Stomach smooth muscle (tissue), 2 donors: ENCODE measurements around the gene SRM.
"Not testable (repeated sequence)": the region's sequence is repeated elsewhere in the genome, so short reads cannot be mapped to it uniquely, and the experiment has no call there.

Experiments
- H3K27ac ChIP-seq: one replicate; pipeline ENCODE4 v1.7.0; 2013; ENCODE audit warnings: mild to moderate bottlenecking, low read length, inconsistent platforms
- H3K27me3 ChIP-seq, 2 donors: one replicate each; pipeline ENCODE4 v1.7.0; 2013; ENCODE audit warnings: low read length in 2 of 2; ENCODE audit not compliant: insufficient read depth in 2 of 2, control insufficient read depth in 1 of 2
- H3K36me3 ChIP-seq, 2 donors: one replicate each; pipeline ENCODE4 v1.7.0; 2013; ENCODE audit warnings: low read length in 2 of 2; ENCODE audit not compliant: control insufficient read depth in 2 of 2, insufficient read depth in 2 of 2
- H3K4me1 ChIP-seq: one replicate; pipeline ENCODE4 v1.7.0; 2013; ENCODE audit warnings: low read length; ENCODE audit not compliant: control insufficient read depth, insufficient read depth
- H3K4me3 ChIP-seq, 2 donors: one replicate each; pipeline ENCODE4 v1.7.0; 2013; ENCODE audit warnings: low read length in 2 of 2
- H3K9ac ChIP-seq, 2 donors: one replicate each; pipeline ENCODE4 v1.7.0; 2013; ENCODE audit warnings: low read length in 2 of 2, mild to moderate bottlenecking in 1 of 2
- H3K9me3 ChIP-seq, 2 donors: one replicate each; pipeline ENCODE4 v1.7.0; 2013; ENCODE audit warnings: low read length in 2 of 2; ENCODE audit not compliant: control insufficient read depth in 2 of 2
- donor health status: healthy.
- donor health status: Pancreatic carcinoma.

SRM gene

DNA sequence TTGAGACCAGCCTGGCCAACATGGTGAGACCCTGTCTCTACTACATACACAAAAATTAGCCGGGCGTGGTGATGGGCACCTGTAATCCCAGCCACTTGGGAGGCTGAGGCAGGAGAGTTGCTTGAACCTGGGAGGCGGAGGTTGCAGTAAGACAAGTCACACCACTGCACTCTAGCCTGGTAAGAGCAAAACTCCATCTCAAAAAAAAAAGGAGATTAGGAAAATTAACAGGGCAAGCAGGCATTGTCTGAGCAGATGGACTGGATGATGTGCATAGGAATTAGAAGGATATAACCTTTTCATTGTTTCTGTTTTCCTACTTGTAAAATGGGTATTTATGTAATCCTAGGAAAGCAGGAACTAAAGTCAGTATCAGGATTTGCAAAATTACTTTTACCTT, 31.8 kb downstream of the SRM start:
- Histone ChIP-seq H3K9ac (no peak overlapping the region), H3K4me3 (no peak overlapping the region), H3K27me3 (no peaks in the 10 kb centered on the region), H3K9me3 (no peaks in the 10 kb centered on the region), H3K4me1 (no peaks in the 10 kb centered on the region), H3K27ac (no peak overlapping the region), H3K36me3 (peaks cover 37 to 42% of the 10 kb centered on the region in 2 donors)

DNA sequence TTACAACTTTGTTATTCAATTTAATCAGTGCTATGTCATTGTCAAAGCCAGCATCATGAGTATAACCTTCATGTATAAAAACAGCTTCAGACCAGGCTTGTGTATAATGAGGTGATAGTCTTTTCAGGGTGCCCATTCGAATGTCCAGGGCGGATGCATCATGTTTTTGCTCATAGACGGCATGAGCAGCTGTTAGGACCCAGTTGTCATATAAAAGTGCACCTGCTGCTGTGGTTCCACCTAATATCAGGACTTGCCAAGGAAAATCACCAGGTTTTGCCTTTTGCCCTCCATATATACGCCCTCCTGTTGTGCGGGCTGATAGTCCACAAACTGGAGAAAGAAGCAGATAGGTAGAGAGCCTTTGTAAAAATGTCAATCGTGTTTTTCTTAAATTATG, 32.5 kb downstream of the SRM start:
- peaks cover 40 to 46% of the 10 kb centered on the region in 2 donors for H3K36me3 ChIP-seq
- no peak overlapping the region for H3K9ac ChIP-seq
- no peak overlapping the region for H3K4me3 ChIP-seq
- H3K4me1 ChIP-seq = no peaks in the 10 kb centered on the region
- H3K27ac ChIP-seq = no peak overlapping the region
- no peaks in the 10 kb centered on the region for H3K9me3 ChIP-seq
- no peaks in the 10 kb centered on the region for H3K27me3 ChIP-seq

GRCh38 chr1:11026903-11027302, 32.9 kb downstream of the SRM start:
- H3K27me3 ChIP-seq = no peaks in the 10 kb centered on the region
- H3K9me3 ChIP-seq = no peaks in the 10 kb centered on the region
- no peak overlapping the region for H3K27ac ChIP-seq
- H3K4me3 ChIP-seq = no peak overlapping the region
- no peak overlapping the region for H3K9ac ChIP-seq
- no peaks in the 10 kb centered on the region for H3K4me1 ChIP-seq
- peaks cover 44 to 50% of the 10 kb centered on the region in 2 donors for H3K36me3 ChIP-seq

GRCh38 chr1:11026052-11026451, 33.8 kb downstream of the SRM start:
- no peaks in the 10 kb centered on the region for H3K9me3 ChIP-seq
- no peak overlapping the region for H3K9ac ChIP-seq
- H3K27me3 ChIP-seq = no peaks in the 10 kb centered on the region
- H3K4me1 ChIP-seq = no peaks in the 10 kb centered on the region
- peaks cover 52 to 57% of the 10 kb centered on the region in 2 donors for H3K36me3 ChIP-seq
- no peak overlapping the region for H3K4me3 ChIP-seq
- no peak overlapping the region for H3K27ac ChIP-seq

- H3K27me3 ChIP-seq = no peaks in the 10 kb centered on the region
- no peak overlapping the region for H3K27ac ChIP-seq
- H3K4me1 ChIP-seq = no peaks in the 10 kb centered on the region
- H3K4me3 ChIP-seq = no peak overlapping the region
- H3K9me3 ChIP-seq = no peaks in the 10 kb centered on the region
- H3K36me3 ChIP-seq = peaks cover 51 to 59% of the 10 kb centered on the region in 2 donors
- no peak overlapping the region for H3K9ac ChIP-seq
These were observed 34.2 kb downstream of the SRM start for GRCh38 chr1:11025618-11026017.

DNA sequence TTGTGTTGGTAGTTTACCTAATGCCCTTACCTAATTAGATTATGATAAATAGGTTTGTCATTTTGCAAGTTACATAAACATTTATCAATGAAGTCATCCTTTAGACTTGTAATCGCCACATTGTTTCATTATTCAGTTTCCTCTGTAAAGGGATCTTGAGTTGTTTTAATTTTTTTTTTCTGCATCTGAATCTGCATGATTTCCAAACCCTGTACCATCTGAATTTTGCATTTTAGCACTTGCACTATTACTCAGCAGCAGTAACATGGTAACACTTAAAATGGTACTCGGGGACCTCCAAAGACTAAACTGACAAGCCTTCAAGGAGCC, 35.0 kb downstream of the SRM start:
- Histone ChIP-seq H3K4me1 (no peaks in the 10 kb centered on the region), H3K4me3 (no peak overlapping the region), H3K9ac (no peak overlapping the region), H3K27ac (no peak overlapping the region), H3K9me3 (no peaks in the 10 kb centered on the region), H3K36me3 (peaks cover 51 to 65% of the 10 kb centered on the region in 2 donors), H3K27me3 (no peaks in the 10 kb centered on the region)

DNA sequence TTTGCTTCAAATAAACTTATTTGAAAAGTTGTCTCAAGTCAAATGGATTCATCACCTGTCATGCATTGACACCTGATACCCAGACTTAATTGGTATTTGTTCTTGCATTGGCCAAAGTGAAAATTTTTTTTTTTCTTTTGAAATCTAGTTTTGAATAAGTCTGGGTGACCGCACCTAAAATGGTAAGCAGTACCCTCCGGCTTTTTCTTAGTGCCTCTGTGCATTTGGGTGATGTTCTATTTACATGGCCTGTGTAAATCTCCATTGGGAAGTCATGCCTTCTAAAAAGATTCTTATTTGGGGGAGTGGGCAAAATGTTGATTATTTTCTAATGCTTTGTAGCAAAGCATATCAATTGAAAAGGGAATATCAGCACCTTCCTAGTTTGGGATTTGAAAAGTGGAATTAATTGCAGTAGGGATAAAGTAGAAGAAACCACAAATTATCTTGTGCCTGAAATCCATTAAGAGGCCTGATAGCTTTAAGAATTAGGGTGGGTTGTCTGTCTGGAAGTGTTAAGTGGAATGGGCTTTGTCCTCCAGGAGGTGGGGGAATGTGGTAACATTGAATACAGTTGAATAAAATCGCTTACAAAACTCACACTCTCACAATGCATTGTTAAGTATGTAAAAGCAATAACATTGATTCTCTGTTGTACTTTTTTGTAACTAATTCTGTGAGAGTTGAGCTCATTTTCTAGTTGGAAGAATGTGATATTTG, 35.5 kb downstream of the SRM start:
- Histone ChIP-seq H3K9me3 (no peaks in the 10 kb centered on the region), H3K9ac (no peak overlapping the region), H3K27me3 (no peaks in the 10 kb centered on the region), H3K4me3 (no peak overlapping the region), H3K36me3 (peaks cover 53 to 66% of the 10 kb centered on the region in 2 donors), H3K27ac (no peak overlapping the region), H3K4me1 (no peaks in the 10 kb centered on the region)

- H3K4me3 ChIP-seq = no peak overlapping the region
- no peaks in the 10 kb centered on the region for H3K27me3 ChIP-seq
- H3K27ac ChIP-seq = no peak overlapping the region
- H3K9ac ChIP-seq = no peak overlapping the region
- peaks cover 64 to 77% of the 10 kb centered on the region in 2 donors for H3K36me3 ChIP-seq
- H3K4me1 ChIP-seq = no peaks in the 10 kb centered on the region
- no peaks in the 10 kb centered on the region for H3K9me3 ChIP-seq
These were observed 36.6 kb downstream of the SRM start for GRCh38 chr1:11023201-11023600.

- Histone ChIP-seq H3K27ac (no peak overlapping the region), H3K36me3 (peaks cover 58 to 71% of the 10 kb centered on the region in 2 donors), H3K9me3 (no peaks in the 10 kb centered on the region), H3K9ac (no peak overlapping the region), H3K4me3 (no peak overlapping the region), H3K27me3 (no peaks in the 10 kb centered on the region), H3K4me1 (peaks cover 6% of the 10 kb centered on the region)
These were observed 39.8 kb downstream of the SRM start for GRCh38 chr1:11019971-11020370.

DNA sequence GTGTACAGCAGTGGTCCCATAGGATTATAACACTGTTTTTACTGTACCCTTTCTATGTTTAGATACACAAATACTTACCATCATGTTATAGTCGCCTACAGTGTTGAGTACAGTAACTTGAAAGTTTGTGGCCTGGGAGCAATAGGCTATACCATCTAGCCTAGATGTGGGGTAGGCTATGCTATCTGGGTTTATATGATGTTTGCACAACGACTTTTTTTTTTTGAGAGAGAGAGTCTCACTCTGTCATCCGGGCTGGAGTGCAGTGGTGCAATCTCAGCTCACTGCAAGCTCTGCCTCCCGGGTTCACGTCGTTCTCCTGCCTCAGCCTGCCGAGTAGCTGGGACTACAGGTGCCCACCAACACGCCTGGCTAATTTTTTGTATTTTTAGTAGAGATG, 40.5 kb downstream of the SRM start:
- H3K27me3 ChIP-seq, H3K27ac ChIP-seq, H3K9me3 ChIP-seq, H3K4me3 ChIP-seq, H3K9ac ChIP-seq, H3K4me1 ChIP-seq: not testable (repeated sequence)
- peaks cover 57 to 68% of the 10 kb centered on the region in 2 donors for H3K36me3 ChIP-seq

GRCh38 chr1:11013160-11013531, 46.7 kb downstream of the SRM start:
- H3K27ac ChIP-seq = peak overlapping the region; percentile 91

More at GRCh38 chr1:11013160-11013531, 46.7 kb downstream of the SRM start:
- Histone ChIP-seq H3K9ac (peak overlapping the region; percentile 92 to 98), H3K4me3 (peak overlapping the region; percentile 85 to 93), H3K36me3 (peaks cover 12 to 21% of the 10 kb centered on the region in 2 donors), H3K9me3 (no peaks in the 10 kb centered on the region), H3K4me1 (peaks cover 26% of the 10 kb centered on the region), H3K27me3 (no peaks in the 10 kb centered on the region)
